Activated CD4-positive, alpha-beta memory T cell treated with anti-CD3 and anti-CD28 coated beads for 36 hours (primary cell): ENCODE data around the gene MAP9. TPM values are rescaled to one million over a fixed set of nuclear protein-coding genes. Genes with fewer than 3 reads are reported as not detected.

Experiments used
- CTCF ChIA-PET: fragments of 350-600 bp; sonication (Branson Sonifier 250); formaldehyde crosslinking; loops from one replicate; lab custom pipeline; 2021; ENCODE audit warnings: antibody characterized with exemption, inconsistent platforms; lab: Charles Lee
- POLR2A ChIA-PET: fragments of 350-600 bp; sonication (Branson Sonifier 250); formaldehyde crosslinking; loops from one replicate; lab custom pipeline; 2021; ENCODE audit warnings: antibody characterized with exemption; lab: Charles Lee
- DNase-seq: peaks from one replicate; pipeline ENCODE4 v3.0.0-alpha.2; 2020
- H3K27ac Mint-ChIP-seq: one replicate; pipeline ENCODE4 v1.8.0; 2021; ENCODE audit warnings: mixed read lengths
- H3K27me3 Mint-ChIP-seq: one replicate; pipeline ENCODE4 v1.8.0; 2021; ENCODE audit warnings: mixed read lengths
- H3K36me3 Mint-ChIP-seq: one replicate; pipeline ENCODE4 v1.8.0; 2021; ENCODE audit warnings: mixed read lengths
- H3K4me1 Mint-ChIP-seq: one replicate; pipeline ENCODE4 v1.8.0; 2021; ENCODE audit warnings: low read depth, mixed read lengths
- H3K4me3 Mint-ChIP-seq: one replicate; pipeline ENCODE4 v1.8.0; 2021; ENCODE audit warnings: mild to moderate bottlenecking, mixed read lengths
- H3K9me3 Mint-ChIP-seq: one replicate; pipeline ENCODE4 v1.8.0; 2021; ENCODE audit warnings: mixed read lengths
- intact Hi-C: fragments of 100-400 bp; cut with micrococcal nuclease; formaldehyde crosslinking; loops from one replicate; pipeline ENCODE4 v1.15.1; 2023
- total RNA-seq, 2 experiments: library from RNA; stranded (reverse); gene quantifications; one replicate each; pipeline ENCODE4 v1.2.3, GENCODE V29; 2021

MAP9 gene
- total RNA-seq, 2 experiments from 2014 or later, result 6.9 to 8.3 TPM

DNA sequence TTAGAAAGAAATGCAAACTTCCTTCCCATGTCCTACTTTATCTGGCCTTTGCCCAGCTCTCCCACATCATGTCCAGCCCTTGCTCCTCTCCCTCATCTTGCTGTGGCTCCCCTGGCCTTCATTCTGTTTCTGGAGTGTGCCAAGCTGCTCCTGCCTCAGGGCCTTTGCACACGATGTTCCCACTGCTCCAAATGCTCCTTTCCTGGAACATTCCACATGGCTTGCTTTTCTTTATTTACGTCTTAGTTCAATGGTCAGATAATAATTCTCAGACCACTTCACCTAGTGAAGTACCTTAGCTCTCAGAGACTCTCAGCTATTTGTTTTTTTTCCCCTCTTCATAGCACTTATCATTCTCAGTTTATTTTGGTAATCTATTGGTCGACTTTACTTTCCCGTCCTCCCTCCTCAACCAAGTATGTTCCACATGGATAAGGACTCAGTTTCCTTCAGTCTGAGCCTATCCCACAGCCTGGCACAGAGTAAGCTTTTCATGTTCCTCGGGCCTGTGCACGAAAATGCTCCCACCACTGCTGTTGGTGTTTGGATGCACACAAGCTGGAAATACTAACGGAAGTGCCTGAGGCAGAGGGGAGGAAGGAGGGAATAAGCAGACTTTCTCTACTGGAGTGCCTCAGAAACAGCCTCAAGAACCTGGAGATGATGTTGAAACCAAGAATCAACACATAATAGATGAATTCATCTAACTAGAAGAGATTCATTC is 23.4 kb upstream of the MAP9 start:
- no peaks in the 10 kb centered on the region for H3K9me3 Mint-ChIP-seq
- no peaks in the 10 kb centered on the region for H3K36me3 Mint-ChIP-seq
- POLR2A ChIA-PET, result no interaction called here
- no peak overlapping the region for H3K4me3 Mint-ChIP-seq
- intact Hi-C loops, result no loop called here
- H3K27ac Mint-ChIP-seq, result no peak overlapping the region
- no peak for DNase-seq
- peaks cover 5% of the 10 kb centered on the region for H3K27me3 Mint-ChIP-seq
- CTCF ChIA-PET, result interaction anchor here (1.0 kb wide), 1 partner anchor 25 kb away, joined by 3 read pairs; no protein-coding TSS in a partner anchor
- H3K4me1 Mint-ChIP-seq, result no peaks in the 10 kb centered on the region

DNA sequence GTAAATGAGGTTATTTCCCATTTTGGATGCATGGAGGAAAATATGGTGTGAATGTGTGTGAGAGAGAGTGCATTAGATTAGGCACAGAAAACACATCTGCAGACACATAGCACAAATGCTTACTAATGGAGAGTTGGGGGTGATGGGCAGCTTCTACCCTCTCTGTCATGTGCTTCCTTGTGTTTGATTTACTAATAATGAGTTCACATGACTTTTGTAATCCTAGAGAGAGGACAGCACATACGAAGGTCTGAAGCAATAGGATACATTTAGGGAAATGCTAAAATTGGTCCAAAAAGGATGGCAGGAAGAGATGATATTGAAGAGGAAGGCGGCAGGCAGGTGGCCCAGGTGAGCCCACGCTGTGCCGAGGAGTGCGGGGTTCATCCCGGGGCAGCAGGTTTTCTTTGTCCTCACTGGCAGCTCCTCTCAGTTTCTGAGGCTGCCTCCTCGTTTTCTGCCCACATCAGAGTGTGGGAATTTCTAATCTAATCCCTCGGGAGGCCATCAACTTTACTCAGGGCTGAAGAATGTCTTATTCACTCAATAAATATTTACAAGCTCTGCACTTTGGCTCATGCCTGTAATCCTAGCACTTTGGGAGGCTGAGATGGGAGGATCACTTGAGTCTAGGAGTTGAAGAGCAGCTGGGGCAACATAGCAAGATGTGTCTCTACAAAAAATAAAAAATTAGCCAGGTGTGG is 15.9 kb upstream of the MAP9 start:
- POLR2A ChIA-PET, result no interaction called here
- Mint-ChIP-seq H3K27me3 (peaks cover 9% of the 10 kb centered on the region), H3K27ac (no peak overlapping the region), H3K4me3 (no peak overlapping the region), H3K9me3 (no peaks in the 10 kb centered on the region), H3K36me3 (no peaks in the 10 kb centered on the region), H3K4me1 (no peaks in the 10 kb centered on the region)
- CTCF ChIA-PET, result no interaction called here
- intact Hi-C loops, result no loop called here
- no peak for DNase-seq

DNA sequence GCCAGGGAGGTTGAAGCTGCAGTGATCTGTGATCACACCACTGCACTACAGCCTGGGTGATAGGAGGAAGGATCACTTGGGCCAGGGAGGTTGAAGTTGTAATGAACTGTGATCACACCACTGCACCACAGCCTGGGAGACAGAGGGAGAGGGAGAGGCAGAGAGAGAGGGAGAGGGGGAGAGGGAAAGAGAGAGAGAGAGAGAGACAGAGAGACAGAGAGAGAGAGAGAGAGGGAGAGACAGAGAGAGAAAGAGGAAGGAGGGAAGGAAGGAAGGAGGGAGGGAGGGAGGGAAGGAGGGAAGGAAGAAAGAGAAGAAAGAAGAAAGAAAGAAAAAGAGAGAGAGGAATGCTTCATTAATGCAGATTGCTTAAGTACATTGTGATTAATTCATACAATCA is 15.2 kb upstream of the MAP9 start:
- H3K9me3 Mint-ChIP-seq, result no peaks in the 10 kb centered on the region
- no peak for DNase-seq
- intact Hi-C loops, result no loop called here
- POLR2A ChIA-PET, result no interaction called here
- peaks cover 10% of the 10 kb centered on the region for H3K27me3 Mint-ChIP-seq
- CTCF ChIA-PET, result no interaction called here
- no peak overlapping the region for H3K4me3 Mint-ChIP-seq
- no peak overlapping the region for H3K27ac Mint-ChIP-seq
- no peaks in the 10 kb centered on the region for H3K36me3 Mint-ChIP-seq
- no peaks in the 10 kb centered on the region for H3K4me1 Mint-ChIP-seq

DNA sequence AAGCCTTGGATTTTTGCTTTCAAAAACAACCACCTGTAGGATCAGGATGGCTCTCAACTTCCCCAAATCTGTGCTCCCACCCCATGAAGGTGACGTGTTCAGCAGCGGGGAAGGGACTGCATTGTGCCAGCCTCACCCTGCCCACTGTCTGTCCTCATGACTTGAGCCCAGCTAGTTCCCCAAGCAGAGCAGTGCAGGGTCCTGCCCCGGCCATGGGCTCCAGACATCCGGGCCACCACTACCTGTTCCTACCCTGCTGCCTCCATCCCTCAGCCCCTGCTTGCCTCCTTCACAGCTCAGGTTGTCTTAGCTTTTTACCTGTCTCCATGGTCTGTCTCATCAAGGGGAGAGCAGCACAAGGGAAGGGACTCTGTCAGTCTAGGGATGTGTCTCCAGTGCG is 11.4 kb upstream of the MAP9 start:
- ChIA-PET POLR2A (no interaction called here), CTCF (no interaction called here)
- Mint-ChIP-seq H3K27me3 (peaks cover 10% of the 10 kb centered on the region), H3K36me3 (no peaks in the 10 kb centered on the region), H3K9me3 (no peaks in the 10 kb centered on the region), H3K4me3 (no peak overlapping the region), H3K4me1 (no peaks in the 10 kb centered on the region), H3K27ac (no peak overlapping the region)
- DNase-seq, result no peak
- intact Hi-C loops, result no loop called here

DNA sequence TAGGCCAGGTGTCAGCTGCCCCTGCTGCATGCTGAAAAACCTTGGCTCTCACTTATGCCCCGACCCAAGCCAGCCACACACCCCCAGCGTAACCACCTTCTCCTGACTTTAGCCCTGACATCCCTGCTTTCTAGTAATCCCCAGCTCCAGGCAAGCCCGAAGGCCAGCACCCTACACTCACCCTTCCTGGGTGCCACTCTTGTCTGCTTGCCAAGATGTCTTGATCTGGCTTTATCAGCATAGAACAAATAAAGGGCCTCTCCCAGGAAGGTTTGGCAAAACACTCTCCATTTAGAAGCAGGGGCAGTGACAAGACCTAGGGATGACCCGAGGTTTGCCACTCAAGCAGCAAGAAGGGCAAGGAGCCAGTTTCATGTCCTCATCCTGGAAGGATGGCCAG is 6.8 kb upstream of the MAP9 start:
- no peak overlapping the region for H3K4me3 Mint-ChIP-seq
- intact Hi-C loops, result no loop called here
- H3K27ac Mint-ChIP-seq, result no peak overlapping the region
- no peaks in the 10 kb centered on the region for H3K36me3 Mint-ChIP-seq
- peaks cover 7% of the 10 kb centered on the region for H3K27me3 Mint-ChIP-seq
- ChIA-PET POLR2A (no interaction called here), CTCF (no interaction called here)
- H3K4me1 Mint-ChIP-seq, result no peaks in the 10 kb centered on the region
- no peaks in the 10 kb centered on the region for H3K9me3 Mint-ChIP-seq
- no peak for DNase-seq

DNA sequence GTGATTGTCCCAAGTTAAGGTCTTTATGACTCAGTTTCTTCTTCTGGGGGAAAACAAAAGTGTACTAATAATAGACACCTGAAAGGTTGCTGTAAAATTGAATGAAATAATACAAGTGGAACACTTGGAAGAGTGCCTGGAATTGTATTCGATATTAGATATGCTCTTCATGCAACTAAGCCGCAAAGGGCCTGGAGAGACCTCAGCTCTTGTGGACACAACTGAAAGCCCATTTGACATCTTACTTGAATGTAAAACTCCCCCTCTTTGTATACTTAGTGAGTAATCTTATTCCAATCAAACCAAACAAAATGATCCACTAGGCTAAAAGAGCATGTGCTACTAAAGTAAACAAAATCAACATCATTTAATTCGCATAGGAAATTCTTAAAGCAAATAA is 511 bp upstream of the MAP9 start:
- Mint-ChIP-seq H3K4me1 (peaks cover 16% of the 10 kb centered on the region), H3K4me3 (peak overlapping the region; percentile 86), H3K27ac (no peak overlapping the region), H3K9me3 (no peaks in the 10 kb centered on the region), H3K27me3 (no peaks in the 10 kb centered on the region), H3K36me3 (peaks cover 5% of the 10 kb centered on the region)
- DNase-seq, result no peak
- CTCF ChIA-PET, result interaction anchor here (0.6 kb wide), 1 partner anchor 185 kb away, joined by 4 read pairs; no protein-coding TSS in a partner anchor
- POLR2A ChIA-PET, result no interaction called here
- intact Hi-C loops, result loop anchor here (2.0 to 10.0 kb wide), 3 partner anchors 576 to 752 kb away; partner anchors contain the start of genes CTSO and LRAT

DNA sequence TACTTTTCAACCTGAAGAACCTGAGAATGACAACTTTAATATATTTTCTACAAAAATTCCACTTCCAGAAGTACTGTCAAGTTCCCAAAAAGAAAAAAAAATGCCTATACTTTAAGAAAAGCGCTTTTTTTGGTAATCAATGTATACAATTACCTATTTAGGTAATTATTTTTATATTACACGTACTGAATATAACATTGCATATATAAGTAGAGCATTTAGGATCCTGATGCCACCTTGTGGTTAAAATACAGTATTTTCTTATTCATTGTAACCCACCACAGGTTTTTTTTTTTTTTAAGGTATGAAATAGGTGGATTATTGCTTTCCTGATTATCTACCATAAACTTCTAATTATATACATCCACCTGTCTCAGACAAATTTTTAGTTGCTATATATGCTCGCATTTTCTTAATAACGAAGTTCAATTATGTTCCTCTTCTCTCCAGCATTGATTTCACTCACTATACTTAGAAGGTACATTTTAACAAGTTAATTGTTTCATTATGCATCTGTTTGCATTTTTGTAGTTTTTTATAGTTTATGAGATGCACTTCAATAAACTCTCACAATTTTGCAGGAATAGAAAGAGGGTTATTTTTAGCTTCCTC is 5.2 kb downstream of the MAP9 start:
- no peaks in the 10 kb centered on the region for H3K9me3 Mint-ChIP-seq
- H3K27me3 Mint-ChIP-seq, result no peaks in the 10 kb centered on the region
- CTCF ChIA-PET, result interaction anchor here (0.7 to 1.5 kb wide), 2 partner anchors 51 to 819 kb away, joined by 3 to 6 read pairs; no protein-coding TSS in a partner anchor
- no peak overlapping the region for H3K27ac Mint-ChIP-seq
- intact Hi-C loops, result loop anchor here (1.0 to 10.0 kb wide), 4 partner anchors 389 to 819 kb away; partner anchors contain the start of gene LRAT
- no peak for DNase-seq
- H3K36me3 Mint-ChIP-seq, result peaks cover 8% of the 10 kb centered on the region
- H3K4me3 Mint-ChIP-seq, result no peak overlapping the region
- H3K4me1 Mint-ChIP-seq, result peaks cover 10% of the 10 kb centered on the region
- POLR2A ChIA-PET, result no interaction called here

DNA sequence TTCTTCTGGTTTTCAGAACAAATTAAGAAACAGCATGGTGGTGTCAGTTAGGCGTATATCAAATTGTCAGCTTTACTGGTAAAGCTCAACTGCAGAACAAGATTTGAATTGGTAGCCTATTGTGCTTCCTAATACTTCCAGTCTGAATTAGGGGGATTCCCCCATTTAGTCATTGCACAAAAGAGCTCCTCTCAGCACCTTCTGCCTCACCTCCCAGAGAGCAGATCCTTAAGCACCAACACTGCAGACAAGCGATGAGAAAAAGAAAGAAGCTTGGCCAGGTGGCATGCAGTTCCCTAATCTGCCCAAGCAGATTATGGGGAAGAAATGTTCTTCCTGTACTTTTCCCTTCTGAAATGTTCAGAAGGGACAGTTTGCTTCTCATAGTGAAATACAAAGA is 9.2 kb downstream of the MAP9 start:
- Mint-ChIP-seq H3K9me3 (no peaks in the 10 kb centered on the region), H3K36me3 (peaks cover 23% of the 10 kb centered on the region), H3K27me3 (no peaks in the 10 kb centered on the region), H3K27ac (no peak overlapping the region), H3K4me3 (no peak overlapping the region), H3K4me1 (no peaks in the 10 kb centered on the region)
- intact Hi-C loops, result no loop called here
- CTCF ChIA-PET, result no interaction called here
- no peak for DNase-seq
- POLR2A ChIA-PET, result no interaction called here

DNA sequence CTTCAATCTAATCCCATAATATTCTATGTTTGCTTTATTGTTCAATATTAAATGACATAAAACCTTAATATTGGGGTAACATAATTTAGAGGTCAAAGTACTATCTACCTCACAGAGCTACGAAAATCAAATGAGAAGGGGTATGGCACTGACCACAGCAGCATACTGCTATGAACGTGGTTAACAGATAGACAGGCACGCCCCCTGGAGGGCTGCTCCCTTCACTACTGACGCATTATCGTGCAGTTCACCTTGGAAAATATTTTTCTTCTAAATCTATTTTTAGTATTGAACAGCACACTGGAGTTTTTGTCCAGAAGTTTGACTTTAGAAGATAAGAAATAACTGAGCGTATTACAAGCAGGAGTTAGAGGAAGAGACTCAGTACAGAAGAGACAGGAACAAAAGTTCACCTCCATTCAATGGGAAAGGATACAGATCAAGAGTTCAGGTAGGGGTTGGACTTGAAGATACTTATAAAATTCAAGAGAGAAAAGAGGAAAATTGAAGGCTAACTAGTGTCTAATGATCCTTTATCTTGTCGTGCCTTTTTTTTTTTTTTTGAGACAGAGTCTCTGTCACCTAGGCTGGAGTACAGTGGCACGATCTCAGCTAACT is 22.7 kb downstream of the MAP9 start:
- Mint-ChIP-seq H3K9me3 (no peaks in the 10 kb centered on the region), H3K4me1 (no peaks in the 10 kb centered on the region), H3K36me3 (peaks cover 20% of the 10 kb centered on the region), H3K27ac (no peak overlapping the region), H3K27me3 (no peaks in the 10 kb centered on the region), H3K4me3 (no peak overlapping the region)
- intact Hi-C loops, result loop anchor here (5.0 kb wide), 1 partner anchor 372 kb away; no protein-coding TSS in a partner anchor
- DNase-seq, result peak; percentile 50
- ChIA-PET POLR2A (no interaction called here), CTCF (interaction anchor here (0.6 to 1.4 kb wide), 3 partner anchors 547 to 802 kb away, joined by 3 to 6 read pairs (median 3); no protein-coding TSS in a partner anchor)

DNA sequence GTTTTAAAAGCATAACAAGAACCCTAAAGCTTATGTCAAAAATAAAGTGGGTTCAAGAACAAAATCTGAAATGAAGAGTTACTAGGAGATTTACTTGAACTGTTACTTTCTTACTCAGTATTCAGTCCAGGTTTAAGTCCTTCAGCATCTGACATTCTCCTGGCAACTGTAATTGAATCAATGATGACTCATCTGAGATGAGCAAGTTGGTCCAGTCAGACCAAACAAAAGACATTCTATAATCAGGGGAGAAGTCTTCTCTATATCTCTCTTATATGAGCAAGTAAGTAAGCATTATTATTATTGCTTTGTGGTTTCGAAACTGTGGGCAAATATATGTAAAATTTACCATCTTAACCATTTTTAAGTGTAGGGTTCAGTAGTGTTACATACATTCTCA is 34.6 kb downstream of the MAP9 start:
- POLR2A ChIA-PET, result no interaction called here
- intact Hi-C loops, result no loop called here

DNA sequence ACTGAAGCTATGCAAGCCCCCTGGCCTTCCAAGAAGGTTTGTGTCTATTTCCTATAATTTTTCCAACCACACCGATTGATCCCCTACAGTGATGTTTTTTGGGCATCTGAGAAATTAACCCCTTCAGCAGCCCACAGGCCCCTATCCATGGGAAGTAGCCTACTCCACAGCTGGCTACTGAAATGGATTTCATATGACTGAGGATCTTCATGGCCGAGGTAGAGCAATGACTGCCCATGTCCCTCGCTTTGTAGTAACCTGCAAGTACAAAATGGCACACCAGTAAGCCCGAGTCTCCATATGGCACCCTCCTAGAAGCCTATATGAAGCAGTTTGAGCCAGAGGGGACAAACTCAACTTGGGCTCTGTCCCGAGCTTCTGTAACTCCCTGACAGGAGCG is 36.8 kb downstream of the MAP9 start:
- H3K4me3 Mint-ChIP-seq, result no peak overlapping the region
- no peak for DNase-seq
- CTCF ChIA-PET, result no interaction called here
- no peaks in the 10 kb centered on the region for H3K4me1 Mint-ChIP-seq
- H3K27ac Mint-ChIP-seq, result no peak overlapping the region
- peaks cover 2% of the 10 kb centered on the region for H3K27me3 Mint-ChIP-seq
- POLR2A ChIA-PET, result no interaction called here
- no peaks in the 10 kb centered on the region for H3K9me3 Mint-ChIP-seq
- H3K36me3 Mint-ChIP-seq, result peaks cover 3% of the 10 kb centered on the region
- intact Hi-C loops, result no loop called here

More for the DNA sequence above, 34.6 kb downstream of the MAP9 start:
- Mint-ChIP-seq H3K4me1 (no peaks in the 10 kb centered on the region), H3K9me3 (no peaks in the 10 kb centered on the region), H3K4me3 (no peak overlapping the region), H3K27me3 (peaks cover 2% of the 10 kb centered on the region), H3K27ac (no peak overlapping the region), H3K36me3 (peaks cover 6% of the 10 kb centered on the region)
- CTCF ChIA-PET, result no interaction called here
- no peak for DNase-seq

DNA sequence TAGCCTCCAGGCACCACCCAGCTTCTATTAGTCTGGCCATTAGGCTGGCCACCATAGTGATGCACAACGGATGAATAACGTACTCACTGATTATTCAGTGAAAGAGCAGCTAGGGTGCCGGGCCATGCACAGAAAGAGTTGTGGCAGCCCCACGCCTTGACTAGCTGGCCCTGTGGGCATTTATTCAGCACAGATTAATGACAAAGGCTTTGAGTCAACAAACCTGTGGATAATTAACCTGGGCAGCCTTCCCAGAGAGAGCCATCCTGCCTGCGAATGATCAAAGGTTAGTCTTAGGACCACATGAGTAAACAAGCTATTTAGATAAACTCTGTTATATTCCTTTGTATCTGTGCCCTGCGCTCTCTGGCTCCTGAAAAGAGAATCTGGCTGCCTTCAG is 37.2 kb downstream of the MAP9 start:
- ChIA-PET POLR2A (no interaction called here), CTCF (no interaction called here)
- no peak overlapping the region for H3K4me3 Mint-ChIP-seq
- no peak overlapping the region for H3K27ac Mint-ChIP-seq
- no peaks in the 10 kb centered on the region for H3K9me3 Mint-ChIP-seq
- DNase-seq, result no peak
- peaks cover 3% of the 10 kb centered on the region for H3K36me3 Mint-ChIP-seq
- peaks cover 2% of the 10 kb centered on the region for H3K27me3 Mint-ChIP-seq
- intact Hi-C loops, result no loop called here
- H3K4me1 Mint-ChIP-seq, result no peaks in the 10 kb centered on the region
